Inflammatory macrophage treated with lipopolysaccharide for 1 hour (primary cell): ENCODE results near the gene WNT16.
"Not testable (repeated sequence)": the region's sequence is repeated elsewhere in the genome, so short reads cannot be mapped to it uniquely, and the experiment has no call there.

ENCODE experiments used
- DNase-seq, 2 donors: peaks; one replicate each; pipeline ENCODE4 v3.0.0-alpha.2; 2020 to 2022

The WNT16 gene, protein sequence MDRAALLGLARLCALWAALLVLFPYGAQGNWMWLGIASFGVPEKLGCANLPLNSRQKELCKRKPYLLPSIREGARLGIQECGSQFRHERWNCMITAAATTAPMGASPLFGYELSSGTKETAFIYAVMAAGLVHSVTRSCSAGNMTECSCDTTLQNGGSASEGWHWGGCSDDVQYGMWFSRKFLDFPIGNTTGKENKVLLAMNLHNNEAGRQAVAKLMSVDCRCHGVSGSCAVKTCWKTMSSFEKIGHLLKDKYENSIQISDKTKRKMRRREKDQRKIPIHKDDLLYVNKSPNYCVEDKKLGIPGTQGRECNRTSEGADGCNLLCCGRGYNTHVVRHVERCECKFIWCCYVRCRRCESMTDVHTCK

DNA sequence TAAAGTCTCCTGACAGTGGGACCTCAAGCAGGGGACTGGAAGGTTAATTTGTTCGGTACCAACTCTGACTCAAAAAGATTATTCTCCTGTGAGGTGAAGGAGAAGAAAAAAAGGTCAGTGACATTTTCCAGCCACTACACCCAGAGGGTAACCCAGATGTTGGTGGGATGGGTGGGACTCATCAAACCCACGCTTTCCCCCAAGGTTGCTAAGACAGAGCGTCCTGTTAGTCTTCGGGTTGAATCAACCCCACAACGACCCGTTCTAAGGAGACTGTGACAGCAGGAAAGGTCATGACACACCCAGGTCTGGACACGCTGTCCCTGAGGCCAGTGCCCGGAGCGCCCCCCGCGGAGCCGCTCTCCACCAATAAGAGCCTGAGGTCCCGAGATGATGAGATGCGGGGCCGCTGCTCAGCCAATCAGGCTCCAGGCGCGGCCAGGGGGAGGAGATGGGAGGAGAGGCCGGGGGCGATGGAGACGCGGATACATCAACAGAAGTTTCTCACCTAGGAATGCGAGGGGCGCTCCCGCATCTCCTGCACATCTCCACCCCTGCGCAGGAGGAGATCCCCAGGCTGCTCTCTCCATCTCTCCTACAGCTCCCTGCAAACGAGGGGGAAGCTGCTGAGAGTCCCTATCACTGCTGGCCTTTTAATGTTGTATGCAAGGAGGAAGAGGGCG is at the start of gene WNT16:
Gene WNT16, plus strand, starts transcription at position 493 of the 683 bp plus-strand sequence. CDS start 293 bp downstream, outside the sequence.
- no peak for DNase-seq

DNA sequence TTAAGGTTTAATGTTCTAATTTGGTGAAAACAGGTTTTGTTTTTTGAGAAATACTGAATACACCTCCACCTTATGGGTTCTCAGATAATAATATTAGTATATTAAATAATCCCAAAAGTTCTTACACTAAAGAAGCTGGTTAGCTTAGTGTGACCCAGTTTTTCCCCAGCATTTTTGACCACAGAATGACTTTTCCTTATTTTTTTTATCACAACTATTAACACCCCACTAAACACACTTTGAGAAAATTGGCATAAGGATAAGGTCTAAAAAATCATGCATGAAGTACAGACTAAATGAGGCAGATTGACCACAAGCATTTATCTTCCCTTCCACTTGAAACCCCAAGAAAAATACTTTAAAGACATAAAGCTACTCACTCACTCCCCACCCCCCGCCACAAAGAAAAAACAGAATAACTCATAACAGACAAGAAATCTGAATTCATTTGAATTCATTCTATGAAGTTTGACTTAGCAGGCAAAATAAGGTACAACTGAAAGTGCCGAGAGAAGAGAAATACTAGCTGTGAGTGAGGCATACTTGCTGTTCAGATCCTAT is 49.7 kb upstream of the WNT16 start:
- no peak for DNase-seq

DNA sequence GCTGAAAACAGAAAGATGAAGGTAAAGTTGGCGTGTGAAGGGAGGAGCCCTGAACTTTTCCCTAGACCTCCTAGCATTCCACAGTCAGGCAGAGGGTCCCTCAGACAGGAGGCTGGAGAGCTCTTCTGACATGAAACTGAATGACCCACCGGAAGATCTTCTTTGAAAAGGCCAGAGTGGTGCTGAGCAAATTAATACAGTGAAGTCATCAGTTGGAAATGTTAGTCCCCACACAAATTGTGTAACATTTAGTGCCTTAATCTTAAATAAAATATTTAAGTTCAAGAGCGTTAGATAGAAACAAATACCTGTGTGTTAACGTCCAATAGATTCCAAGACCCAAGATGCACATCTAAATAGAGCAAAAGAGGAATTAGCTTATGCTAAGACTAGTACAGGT is 49.0 kb upstream of the WNT16 start:
- no peak for DNase-seq

DNA sequence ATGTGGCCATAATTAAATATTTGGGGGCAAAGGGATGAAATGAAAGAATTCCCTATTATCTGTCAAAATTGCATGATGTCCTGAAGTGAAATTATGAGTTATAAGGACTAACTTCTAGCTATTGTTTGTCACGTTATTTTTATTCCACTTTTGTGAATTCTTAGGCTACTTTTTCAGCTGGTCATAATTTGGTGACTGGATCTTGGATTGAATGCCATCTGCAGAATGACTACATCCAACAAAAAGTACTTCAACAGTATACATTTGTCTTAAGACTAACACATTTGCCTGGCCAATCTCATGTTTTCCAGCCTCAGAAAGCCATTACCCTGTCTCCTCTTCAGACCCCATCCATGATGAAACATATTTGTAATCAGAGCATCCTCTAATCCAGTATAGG is 48.1 kb upstream of the WNT16 start:
- DNase-seq = no peak

DNA sequence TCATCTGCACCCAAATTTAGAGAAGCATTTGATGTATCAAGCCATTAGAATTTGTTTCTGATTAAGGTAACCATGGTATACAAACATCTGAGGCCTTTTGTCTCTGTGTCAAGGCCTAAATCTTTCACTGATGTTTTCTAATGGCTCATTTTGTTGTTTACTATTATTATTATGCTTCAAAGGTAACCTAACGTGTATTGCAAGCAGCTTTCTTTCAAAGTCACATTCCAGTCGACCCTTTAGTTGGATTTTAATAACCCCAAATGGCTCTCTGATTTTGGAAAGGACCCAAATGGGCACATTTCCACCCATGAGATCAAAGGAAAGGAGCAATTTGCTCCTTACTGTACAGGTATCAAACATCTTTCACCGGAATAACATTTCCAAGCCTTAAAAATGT is 46.7 kb upstream of the WNT16 start:
- no peak for DNase-seq

DNA sequence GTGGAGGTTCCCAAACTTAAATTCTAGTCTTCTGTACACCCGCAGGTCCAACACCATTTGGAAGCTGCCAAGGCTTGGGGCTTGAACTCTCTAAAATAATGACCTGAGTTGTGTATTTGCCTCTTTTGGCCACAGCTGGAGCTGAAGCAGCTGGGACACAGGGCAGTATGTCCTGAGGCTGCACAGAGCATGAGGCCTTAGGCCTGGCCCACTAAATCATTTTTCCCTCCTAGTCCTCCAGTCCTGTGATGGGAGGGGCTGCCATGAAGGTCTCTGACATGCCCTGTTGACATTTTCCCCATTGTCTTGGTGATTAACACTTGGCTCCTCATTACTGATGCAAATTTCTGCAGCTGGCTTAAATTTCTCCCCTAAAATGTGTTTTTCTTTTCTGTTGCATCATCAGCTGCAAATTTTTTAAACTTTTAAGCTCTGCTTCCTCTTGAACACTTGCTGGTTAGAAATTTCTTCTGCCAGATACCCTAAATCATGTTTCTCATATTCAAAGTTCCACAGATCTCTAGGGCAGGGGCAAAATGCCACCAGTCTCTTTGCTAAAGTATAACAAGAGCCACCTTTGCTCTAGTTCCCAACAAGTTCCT is 43.6 kb upstream of the WNT16 start:
- no peak for DNase-seq

DNA sequence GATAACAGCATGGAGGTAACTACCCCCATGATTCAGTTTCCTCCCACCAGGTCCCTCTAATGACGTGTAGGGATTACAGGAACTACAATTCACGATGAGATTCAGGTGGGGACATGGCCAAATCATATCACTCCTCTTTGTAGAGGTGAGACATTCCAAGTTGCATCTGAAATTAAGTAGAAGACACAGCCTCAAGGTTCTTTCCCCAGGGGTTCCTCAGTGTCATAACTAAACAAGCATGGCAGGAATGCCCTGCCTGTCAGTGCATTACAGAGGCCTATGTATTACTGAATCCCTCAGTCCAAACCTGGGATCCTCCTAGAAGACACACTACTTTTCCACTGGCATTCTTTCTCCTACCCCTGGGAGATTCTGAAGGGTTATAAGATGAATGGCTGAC is 42.6 kb upstream of the WNT16 start:
- DNase-seq = no peak

DNA sequence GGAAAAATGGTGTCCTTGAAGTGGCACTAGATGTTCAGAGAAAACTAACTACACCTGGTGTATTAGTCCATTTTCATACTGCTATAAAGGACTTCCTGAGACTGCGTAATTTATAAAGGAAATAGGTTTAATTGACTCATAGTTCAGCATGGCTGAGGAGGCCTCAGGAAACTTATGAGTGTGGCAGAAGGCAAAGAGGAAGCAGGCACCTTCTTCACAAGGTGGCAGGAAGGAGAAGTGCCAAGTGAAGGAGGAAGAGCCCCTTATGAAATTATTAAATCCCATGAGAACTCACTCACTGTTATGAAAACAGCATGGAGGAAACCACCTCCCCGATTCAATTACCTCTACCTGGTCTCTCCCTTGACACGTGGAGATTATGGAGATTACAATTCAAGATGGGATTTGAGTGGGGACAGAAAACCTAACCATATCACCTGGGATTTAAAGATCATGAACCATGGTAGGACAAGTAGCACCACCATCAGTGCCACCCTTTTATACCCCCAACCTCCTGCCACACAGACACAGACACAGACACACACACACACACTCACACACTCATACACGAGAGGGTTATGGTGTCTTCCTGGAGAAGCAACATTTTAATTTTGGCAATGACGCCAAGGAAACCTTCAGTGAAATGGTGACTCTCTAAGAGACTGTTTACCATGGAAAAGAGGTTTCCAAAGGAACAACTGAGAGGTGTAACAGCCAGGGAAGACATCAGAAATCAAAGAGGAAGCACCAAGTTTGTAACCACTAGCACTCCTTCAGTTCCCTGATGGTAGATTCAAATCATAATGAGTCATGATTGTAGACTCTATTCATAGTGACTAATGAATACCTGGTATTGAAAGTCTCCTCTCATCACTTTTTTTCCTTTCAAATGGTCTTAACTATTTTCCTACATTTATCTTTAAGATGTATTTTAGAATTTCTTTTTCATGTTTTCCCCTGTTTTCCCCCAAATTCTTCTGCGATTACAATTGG is 41.8 kb upstream of the WNT16 start:
- DNase-seq = no peak

DNA sequence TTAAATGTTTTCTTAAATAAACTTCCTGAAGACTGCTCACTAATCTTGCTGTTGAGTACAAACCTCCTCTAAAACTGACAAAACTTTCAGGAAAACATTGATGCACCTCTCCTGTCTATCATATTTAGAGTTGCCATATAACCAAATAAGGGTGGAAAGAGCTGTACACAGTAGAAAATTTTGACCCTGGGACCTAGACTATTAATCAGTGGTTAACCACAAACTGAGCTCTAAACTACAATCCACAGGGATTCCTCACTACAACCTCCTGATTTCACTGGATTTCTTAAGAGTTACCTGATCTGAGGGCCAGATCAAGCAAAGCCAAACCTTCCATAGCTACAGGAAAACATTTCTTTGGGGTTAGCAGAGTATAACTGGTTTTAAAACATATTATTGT is 39.9 kb upstream of the WNT16 start:
- no peak for DNase-seq

DNA sequence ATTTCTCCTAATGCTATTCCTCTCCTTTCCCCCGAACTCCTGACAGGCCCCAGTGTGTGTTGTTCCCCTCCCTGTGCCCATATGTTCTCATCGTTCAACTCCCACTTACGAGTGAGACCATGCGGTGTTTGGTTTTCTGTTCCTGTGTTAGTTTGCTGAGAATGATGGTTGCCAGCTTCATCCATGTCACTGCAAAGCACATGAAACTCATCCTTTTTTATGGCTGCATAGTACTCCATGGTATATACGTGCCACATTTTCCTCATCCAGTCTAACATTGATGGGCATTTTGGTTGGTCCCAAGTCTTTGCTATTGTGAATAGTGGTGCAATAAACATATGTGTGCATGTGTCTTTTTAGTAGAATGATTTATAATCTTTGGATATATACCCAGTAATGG is 38.9 kb upstream of the WNT16 start:
- not testable (repeated sequence) for DNase-seq

DNA sequence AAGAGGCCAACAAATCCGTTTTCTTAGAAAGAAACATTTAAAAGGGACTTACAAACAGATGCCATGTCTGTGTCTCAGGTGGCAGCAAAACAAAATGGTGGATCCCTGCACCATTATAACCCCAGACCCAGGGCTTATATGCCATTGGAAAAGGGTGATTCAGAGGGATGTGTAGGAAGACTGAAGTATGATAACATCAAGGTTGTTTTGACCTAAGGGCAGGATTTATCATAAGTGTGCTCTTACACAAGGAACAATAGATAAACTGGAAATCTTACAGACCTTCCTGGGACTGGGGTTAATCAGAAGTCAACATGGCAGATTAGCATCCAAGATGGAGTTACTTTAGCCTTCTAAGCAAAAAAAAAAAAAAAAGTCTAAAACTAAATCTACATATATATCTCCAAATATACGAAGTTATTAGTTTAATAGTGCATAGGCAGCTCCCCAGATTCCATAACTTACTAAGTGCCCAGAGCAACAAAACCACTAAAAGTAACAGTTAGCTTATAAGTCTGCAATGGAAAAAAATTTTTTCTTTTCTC is 34.3 kb upstream of the WNT16 start:
- DNase-seq = no peak

DNA sequence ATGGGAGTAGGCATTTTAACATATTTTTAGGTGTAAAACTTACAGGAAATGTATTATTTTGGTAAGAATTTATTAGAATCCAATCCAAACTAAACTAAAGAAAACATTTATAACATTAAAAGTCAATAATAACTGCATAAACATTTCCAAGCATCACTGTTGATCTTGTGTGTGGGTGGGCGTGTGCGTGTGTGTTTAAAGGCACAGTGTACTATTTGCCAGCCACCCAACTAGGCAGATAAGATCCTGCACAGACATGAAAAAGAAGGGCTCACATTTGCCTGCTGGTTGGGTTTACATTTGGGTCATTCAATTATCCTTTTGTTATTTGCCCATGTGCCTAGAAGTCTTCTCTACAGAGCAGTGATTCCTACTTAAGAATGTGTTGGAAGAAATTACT is 31.0 kb upstream of the WNT16 start:
- DNase-seq = no peak

DNA sequence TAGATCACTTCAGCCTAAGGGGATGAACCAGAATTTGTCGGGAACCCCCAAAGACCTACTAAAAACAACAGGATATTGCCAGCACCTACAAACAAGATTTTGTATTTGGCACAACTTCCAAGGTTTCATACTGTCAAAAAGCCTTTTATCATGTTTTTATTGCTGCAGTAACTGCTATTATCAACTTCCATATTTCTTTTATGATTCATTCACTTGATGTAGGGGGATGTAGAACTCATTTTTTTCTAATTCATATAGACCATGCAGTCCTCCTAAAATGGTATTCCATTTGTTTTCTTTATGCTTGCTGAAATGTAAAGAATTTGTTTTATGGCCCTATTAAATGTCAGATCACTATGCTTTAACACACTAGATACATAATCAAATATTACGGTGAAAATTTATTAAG is 30.0 kb upstream of the WNT16 start:
- DNase-seq = no peak

DNA sequence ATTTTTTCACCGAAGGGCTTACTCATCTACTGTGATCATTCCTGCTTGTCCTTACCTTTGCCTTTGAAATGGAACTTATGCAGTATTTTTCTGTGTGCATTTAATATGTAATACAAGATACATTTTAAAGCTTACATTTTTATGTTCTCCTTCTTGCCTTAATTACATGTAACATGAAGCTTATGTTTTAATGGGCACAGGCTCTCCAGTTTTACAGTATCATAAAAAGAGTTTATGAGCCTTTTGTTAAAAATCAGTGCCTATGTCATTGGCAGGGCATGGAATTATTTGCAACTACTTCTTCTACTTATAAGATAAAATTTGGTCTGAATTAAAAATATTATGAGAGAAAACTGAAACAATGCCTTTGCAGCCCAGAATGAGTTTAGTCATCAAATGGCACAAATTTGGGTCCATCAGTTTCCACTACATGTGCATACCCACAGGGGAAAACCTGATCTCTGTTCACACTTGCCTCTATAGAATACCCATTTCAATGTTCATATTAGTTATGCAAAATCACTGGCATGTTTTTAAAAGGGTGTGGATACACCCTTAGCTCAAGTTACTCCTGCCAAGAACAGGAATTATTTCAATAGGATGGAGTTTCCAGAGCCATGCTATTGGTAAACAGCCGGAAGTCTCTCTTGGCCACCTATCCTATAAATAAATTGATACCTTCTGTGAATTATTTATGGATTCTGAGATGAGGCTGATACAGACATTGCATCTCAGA is 27.9 kb upstream of the WNT16 start:
- DNase-seq = no peak

DNA sequence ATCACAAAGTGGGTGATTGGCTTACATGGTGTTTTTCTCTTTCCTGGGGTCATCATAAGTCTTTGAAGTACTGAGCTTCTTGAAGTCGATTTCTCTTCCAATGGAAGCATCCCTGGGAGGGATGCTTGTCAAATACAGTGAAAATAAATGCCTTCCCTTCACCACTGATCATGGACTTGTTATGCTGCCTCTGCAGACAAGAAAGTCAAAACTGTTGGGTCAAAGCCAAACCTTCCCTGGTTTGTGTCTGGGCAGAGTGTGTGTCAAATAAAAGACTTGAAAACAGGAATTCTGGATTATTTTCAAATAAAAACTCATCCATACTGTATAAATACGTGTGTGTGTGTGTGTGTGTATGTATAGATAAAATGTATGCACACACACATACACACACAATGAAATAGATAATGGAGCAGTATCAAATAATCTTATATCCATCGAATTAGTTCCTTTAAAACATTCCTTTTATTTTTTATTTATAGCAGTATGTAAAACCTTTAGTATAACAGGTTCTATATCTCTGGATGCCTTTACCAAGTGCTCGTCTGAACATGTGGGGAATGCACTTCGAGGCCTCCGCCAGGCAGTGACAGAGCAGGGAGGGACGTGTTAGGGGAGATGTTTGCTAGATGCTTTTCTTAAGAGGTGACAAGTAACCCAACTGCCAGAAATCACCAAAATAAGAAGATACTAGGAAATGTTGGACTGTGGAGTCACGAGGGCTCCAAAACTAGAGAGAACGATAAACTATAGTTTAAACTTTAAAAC is 27.2 kb upstream of the WNT16 start:
- DNase-seq = no peak

DNA sequence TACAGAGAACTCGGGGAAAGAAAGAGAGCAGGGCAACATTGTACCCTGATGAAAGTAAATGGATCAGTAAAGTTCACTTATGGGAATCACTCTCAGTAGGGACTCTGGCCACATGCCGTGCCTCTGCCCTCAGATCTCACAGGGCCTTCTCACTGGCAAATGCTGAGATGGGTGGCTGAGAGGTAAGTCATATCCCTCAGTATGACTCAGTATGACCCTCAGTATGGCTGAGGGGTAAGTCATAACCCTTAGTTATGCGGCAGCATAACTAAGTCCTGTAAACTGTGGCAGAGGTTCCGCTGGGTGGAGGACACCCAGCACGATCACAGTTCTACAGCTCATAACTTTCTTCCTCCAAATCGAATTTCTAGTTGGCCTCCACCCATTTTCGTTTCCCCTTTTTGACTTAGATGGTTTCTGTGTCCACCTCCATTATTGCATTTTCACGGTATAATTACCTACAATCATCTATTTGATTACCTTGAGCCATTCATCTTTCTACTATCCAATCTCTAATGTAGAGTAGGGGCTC is 26.5 kb upstream of the WNT16 start:
- DNase-seq = no peak

DNA sequence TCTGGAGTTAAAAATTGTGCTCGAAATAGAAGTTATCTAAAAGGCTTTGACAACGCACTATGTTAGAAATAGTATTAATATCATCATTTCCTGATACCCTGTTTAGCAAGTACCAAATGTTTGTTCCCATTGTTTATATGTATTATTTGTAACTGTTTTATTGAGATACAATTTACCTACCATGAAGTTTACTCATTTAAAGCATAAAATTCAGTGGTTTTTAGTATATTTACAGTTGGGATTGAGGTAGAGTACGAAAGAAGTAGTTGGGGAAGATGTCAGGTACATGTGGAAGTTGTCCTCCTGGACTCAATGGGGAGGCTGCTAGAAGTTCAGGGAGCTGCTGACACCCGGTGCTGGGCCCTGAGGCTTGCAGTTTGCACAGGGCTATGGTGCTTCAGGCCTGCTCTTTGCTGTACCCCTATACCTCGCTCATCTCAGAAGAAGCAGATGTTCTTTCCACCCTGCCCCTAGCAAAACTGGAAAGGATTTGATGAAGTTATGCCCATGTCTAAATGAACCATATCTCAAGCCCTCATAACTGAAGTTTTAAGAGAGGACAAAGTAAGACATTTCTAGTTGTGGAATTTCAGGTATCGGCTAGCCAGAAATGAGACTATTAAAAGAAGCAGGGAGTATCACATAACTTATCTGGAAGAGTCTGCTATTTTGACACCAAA is 25.2 kb upstream of the WNT16 start:
- DNase-seq = no peak

DNA sequence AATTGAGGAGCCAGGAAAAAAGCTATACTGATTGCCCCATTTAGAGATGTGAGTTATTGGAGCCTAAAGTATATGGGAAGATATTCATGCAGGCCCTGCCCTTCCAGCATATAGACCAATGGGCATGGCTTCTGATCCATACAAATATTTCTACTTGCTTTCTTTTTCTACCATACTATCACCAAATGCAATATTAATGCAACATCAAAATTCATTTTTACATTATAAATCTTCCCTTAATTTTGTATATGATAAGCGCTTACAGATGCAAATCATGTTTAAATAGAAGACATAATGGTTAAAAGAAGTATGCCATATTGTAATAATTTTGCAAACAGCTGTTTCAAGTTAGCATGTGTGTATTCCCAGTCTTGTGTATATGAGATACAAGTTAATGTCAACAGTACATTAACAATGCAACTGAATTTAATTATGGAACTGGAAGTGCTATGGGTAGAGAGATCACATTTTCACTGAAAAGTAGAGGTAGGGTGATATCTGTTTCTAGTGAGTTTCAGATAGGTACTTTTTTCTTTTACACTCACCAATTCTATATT is 24.6 kb upstream of the WNT16 start:
- no peak for DNase-seq

DNA sequence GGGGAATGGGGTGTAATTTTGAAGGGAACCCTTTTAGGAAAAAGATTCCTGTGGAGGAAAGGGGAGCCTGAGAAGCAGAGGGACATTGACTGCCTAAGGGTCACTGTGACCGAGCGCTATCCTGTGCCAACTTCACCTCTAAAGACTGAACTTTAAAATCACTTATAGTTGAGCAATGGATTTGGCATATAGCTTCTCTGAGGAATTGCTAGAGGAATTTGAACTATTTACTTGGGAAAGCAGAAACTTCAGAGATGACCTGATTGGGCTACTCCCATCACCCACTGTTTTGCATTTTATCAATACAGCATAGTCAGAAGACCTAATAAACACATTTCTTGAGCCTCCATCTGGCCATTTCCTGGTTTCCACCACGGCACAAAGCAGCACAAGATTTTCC is 23.7 kb upstream of the WNT16 start:
- no peak for DNase-seq

DNA sequence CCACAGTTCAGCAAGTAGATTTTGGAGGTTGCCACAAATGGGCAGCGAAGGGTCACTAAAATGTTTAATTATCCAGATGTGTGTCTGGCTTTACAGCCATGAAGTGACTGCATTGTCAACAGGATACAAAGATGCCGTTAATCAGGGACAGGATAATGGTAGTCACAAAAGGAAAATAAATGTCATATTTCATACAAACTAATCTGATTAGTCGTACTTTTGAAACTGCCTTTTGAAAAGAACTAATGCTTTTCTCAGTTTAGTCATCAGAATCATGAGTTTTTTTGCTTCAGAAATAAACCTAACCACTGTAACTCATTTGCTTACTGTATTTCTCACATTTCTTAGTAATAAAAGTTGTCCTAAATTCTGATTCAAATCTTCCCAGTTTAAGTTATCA is 22.2 kb upstream of the WNT16 start:
- DNase-seq = no peak
